Activated CD4-positive, alpha-beta T cell treated with anti-CD3 and anti-CD28 coated beads, Interleukin-2, amount 10 ng/mL, durations not matched to agents 7 days and 5 days (primary cell): Measurements from ENCODE around the gene IRF1. TPM values are rescaled to one million over a fixed set of nuclear protein-coding genes. Genes with fewer than 3 reads are reported as not detected.
A peak's percentile ranks its signal among the peaks of the same experiment; 100 is the strongest.
"Not testable (repeated sequence)": the region's sequence is repeated elsewhere in the genome, so short reads cannot be mapped to it uniquely, and the experiment has no call there.

Experiments
- CTCF ChIA-PET: fragments of 350-600 bp; sonication (Branson Sonifier 250); formaldehyde crosslinking; loops from one replicate; lab custom pipeline; 2021; ENCODE audit warnings: antibody characterized with exemption; lab: Charles Lee
- POLR2A ChIA-PET: fragments of 350-600 bp; sonication (Branson Sonifier 250); formaldehyde crosslinking; loops from one replicate; lab custom pipeline; 2021; ENCODE audit warnings: antibody characterized with exemption; lab: Charles Lee
- DNase-seq: peaks from one replicate; pipeline ENCODE4 v3.0.0-alpha.2; 2020
- H3K27ac Mint-ChIP-seq: one replicate; pipeline ENCODE4 v1.8.0; 2021; ENCODE audit warnings: mild to moderate bottlenecking, moderate library complexity, mixed read lengths
- H3K27me3 Mint-ChIP-seq: one replicate; pipeline ENCODE4 v1.8.0; 2021; ENCODE audit warnings: mixed read lengths
- H3K36me3 Mint-ChIP-seq: one replicate; pipeline ENCODE4 v1.8.0; 2021; ENCODE audit warnings: low read depth, mixed read lengths
- H3K4me1 Mint-ChIP-seq: one replicate; pipeline ENCODE4 v1.8.0; 2021; ENCODE audit warnings: mixed read lengths
- H3K4me3 Mint-ChIP-seq: one replicate; pipeline ENCODE4 v1.8.0; 2021; ENCODE audit warnings: mild to moderate bottlenecking, moderate library complexity, mixed read lengths
- H3K9me3 Mint-ChIP-seq: one replicate; pipeline ENCODE4 v1.8.0; 2021; ENCODE audit warnings: mixed read lengths
- total RNA-seq, 2 experiments: library from RNA; stranded (reverse); gene quantifications; one replicate each; pipeline ENCODE4 v1.2.3, GENCODE V29; 2021

Gene IRF1
- total RNA-seq, 2 experiments from 2014 or later = 289 to 302 TPM

DNA sequence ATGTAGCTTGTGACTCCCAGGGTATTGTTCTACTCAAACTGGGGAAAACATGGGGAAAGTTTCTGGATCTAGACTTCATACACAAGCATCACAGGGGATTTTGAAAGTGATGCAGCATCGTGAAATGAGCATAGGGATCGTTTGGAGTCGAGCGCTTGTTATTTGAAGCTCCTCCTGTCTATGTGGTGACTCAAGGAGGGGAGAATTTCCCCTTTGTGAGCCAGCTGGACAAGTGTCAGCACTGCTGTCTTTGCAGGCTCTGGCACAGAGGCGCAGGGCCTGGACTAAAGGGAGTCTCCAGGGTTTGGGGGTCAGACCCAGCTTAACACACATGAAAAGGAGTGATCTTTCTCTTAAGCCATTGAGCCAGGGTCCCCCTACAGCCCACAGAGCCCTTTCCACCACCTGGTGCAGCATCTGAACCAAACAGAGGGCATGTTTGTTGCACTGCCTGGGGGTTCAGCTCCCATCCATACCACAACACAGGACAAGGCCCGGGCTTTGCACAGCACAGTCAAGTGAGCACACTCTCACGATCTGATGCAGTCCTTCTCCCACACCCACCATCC lies 51.0 kb downstream of the IRF1 start:
- no peaks in the 10 kb centered on the region for H3K9me3 Mint-ChIP-seq
- H3K27ac Mint-ChIP-seq = peak overlapping the region; percentile 17
- H3K27me3 Mint-ChIP-seq = no peaks in the 10 kb centered on the region
- DNase-seq = no peak
- ChIA-PET CTCF (interaction anchor here (0.6 to 9.3 kb wide), 10 partner anchors 8 to 208 kb away, joined by 3 to 64 read pairs (median 3); partner anchors contain the start of gene IRF1), POLR2A (no interaction called here)
- H3K36me3 Mint-ChIP-seq = peaks cover 76% of the 10 kb centered on the region
- H3K4me3 Mint-ChIP-seq = no peak overlapping the region
- H3K4me1 Mint-ChIP-seq = peaks cover 91% of the 10 kb centered on the region

DNA sequence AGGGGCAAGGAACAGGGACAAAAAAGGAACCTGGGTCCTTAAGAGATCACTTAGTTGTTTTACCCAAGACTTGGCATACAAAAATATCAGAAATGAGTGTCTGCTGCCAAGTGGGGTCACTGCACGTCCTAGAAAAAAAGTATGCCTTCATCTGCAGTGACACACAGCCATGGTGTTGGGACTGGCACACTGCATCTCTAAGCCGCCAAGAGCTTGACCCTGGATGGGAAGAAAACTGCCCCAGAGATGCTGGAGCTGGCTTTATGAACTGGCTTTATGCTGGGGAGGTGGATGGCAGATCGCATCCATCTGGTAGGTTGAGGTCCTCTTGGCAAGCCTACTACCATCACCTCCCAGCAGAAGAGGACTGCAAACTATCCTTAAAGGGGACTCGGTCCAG lies 51.7 kb downstream of the IRF1 start:
- DNase-seq = no peak
- CTCF ChIA-PET = interaction anchor here (0.9 to 9.3 kb wide), 14 partner anchors 8 to 201 kb away, joined by 3 to 64 read pairs (median 4); partner anchors contain the start of gene IRF1
- POLR2A ChIA-PET = no interaction called here
- H3K36me3 Mint-ChIP-seq = peaks cover 77% of the 10 kb centered on the region
- H3K4me1 Mint-ChIP-seq = peaks cover 91% of the 10 kb centered on the region
- peak overlapping the region; percentile 66 for H3K27ac Mint-ChIP-seq
- H3K9me3 Mint-ChIP-seq = no peaks in the 10 kb centered on the region
- no peaks in the 10 kb centered on the region for H3K27me3 Mint-ChIP-seq
- H3K4me3 Mint-ChIP-seq = no peak overlapping the region

DNA sequence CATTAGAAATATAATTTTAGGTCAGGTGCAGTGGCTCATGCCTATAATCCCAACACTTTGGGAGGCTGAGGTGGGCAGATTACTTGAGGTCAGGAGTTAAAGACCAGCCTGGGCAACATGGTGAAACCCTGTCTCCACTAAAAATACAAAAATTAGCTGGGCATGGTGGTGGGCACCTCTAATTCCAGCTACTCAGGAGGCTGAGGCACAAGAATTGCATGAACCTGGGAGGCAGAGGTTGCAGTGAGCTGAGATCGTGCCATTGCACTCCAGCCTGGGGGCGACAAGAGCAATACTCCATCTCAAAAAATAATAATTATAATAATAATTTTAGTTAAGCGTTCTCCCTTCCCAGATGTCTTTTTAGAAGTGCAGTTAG lies 52.3 kb downstream of the IRF1 start:
- peaks cover 71% of the 10 kb centered on the region for H3K36me3 Mint-ChIP-seq
- not testable (repeated sequence) for H3K9me3 Mint-ChIP-seq, H3K27me3 Mint-ChIP-seq, DNase-seq
- ChIA-PET POLR2A (interaction anchor here (1.4 kb wide), 1 partner anchor 19 kb away, joined by 4 read pairs; no protein-coding TSS in a partner anchor), CTCF (interaction anchor here (0.9 to 5.2 kb wide), 13 partner anchors 9 to 48 kb away, joined by 3 to 26 read pairs (median 4); no protein-coding TSS in a partner anchor)
- peaks cover 87% of the 10 kb centered on the region for H3K4me1 Mint-ChIP-seq
- peak overlapping the region; percentile 89 for H3K27ac Mint-ChIP-seq
- peak overlapping the region; percentile 53 for H3K4me3 Mint-ChIP-seq

DNA sequence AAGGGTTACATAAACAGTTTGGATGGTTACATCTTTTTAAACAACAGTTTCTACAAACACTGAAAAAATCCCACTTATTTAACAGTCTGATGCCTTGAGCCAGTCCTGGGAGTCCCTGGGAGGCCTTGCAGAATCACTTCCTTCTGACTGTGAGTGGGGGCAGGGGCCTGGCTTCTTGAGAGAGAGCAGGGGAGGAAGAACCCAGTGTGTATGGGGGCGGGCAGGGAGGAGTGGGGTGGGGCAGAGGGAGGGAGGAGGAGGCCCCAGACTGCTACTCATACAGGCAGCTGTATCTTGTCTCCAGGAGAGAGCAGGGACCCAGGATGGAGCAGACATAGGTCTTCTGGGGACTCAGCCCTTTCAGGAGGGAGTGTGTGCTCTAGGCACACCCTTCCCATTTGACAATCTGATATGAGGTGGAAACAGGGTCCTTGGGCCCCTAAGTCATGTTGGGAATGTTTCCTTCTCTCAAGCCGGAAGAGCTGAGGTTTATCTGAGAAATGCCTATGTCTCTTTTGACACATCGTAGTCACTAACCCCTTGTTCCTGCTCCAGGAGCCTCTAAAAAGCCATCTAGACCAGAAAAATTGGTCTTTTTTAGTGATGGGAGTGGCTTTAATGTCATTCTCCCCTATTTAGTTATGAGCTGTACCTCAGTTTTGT lies 52.8 kb downstream of the IRF1 start:
- peaks cover 87% of the 10 kb centered on the region for H3K4me1 Mint-ChIP-seq
- H3K27ac Mint-ChIP-seq = peak overlapping the region; percentile 89
- no peaks in the 10 kb centered on the region for H3K9me3 Mint-ChIP-seq

DNA sequence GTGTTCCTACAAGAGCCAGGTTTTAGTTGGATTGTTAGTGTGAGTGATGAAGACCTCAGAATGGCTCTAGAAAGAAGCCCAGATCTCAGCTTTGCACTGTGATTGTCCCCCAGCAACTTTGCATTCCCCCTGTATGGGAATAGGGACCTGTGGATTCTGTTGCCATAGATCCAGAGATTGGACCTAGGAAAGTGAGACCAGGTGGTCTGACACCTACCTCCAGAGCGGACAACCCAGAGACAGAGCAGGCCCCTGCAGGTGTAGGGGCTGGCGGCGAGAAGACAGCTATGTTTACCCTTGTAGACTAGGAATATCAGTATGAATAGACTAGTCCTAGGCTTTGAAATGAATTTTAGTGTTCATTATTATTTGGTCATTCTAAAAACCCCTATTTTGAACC lies 53.6 kb downstream of the IRF1 start:
- Mint-ChIP-seq H3K27ac (peak overlapping the region; percentile 89), H3K4me1 (peaks cover 88% of the 10 kb centered on the region), H3K4me3 (no peak overlapping the region), H3K9me3 (no peaks in the 10 kb centered on the region), H3K27me3 (no peaks in the 10 kb centered on the region), H3K36me3 (peaks cover 70% of the 10 kb centered on the region)
- DNase-seq = no peak
- ChIA-PET POLR2A (no interaction called here), CTCF (interaction anchor here (0.8 to 5.2 kb wide), 7 partner anchors 10 to 41 kb away, joined by 3 to 26 read pairs (median 5); no protein-coding TSS in a partner anchor)

More for the DNA sequence above, 52.8 kb downstream of the IRF1 start:
- no peaks in the 10 kb centered on the region for H3K27me3 Mint-ChIP-seq
- DNase-seq = peak; percentile 72
- CTCF ChIA-PET = interaction anchor here (1.1 to 5.2 kb wide), 11 partner anchors 9 to 47 kb away, joined by 3 to 26 read pairs (median 5); no protein-coding TSS in a partner anchor
- peak overlapping the region; percentile 53 for H3K4me3 Mint-ChIP-seq
- peaks cover 71% of the 10 kb centered on the region for H3K36me3 Mint-ChIP-seq
- POLR2A ChIA-PET = interaction anchor here (1.4 kb wide), 1 partner anchor 19 kb away, joined by 4 read pairs; no protein-coding TSS in a partner anchor

DNA sequence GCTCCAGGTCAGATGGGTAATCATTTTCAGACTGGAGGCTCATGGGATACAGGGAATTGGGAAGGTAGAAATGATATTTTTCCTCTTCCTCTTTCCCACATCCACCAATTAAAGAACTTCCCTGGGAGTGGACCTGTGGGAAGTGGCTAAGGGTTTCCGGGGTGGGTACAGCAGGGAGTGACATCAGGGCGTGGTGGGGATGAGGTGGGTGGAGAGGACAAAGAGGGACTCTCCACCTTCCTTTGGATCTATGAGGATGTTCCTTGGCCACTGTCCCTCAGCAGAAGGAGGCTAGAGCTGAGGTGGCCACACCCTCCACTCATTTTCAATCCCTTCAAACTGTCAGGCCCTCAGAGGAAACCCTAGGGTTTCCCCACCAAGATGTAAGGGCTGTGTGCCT lies 54.7 kb downstream of the IRF1 start:
- H3K27ac Mint-ChIP-seq = no peak overlapping the region
- ChIA-PET POLR2A (no interaction called here), CTCF (interaction anchor here (1.2 to 5.2 kb wide), 4 partner anchors 9 to 25 kb away, joined by 4 to 26 read pairs (median 9); no protein-coding TSS in a partner anchor)
- peaks cover 69% of the 10 kb centered on the region for H3K36me3 Mint-ChIP-seq
- H3K4me3 Mint-ChIP-seq = no peak overlapping the region
- peaks cover 91% of the 10 kb centered on the region for H3K4me1 Mint-ChIP-seq
- DNase-seq = no peak
- H3K9me3 Mint-ChIP-seq = no peaks in the 10 kb centered on the region
- no peaks in the 10 kb centered on the region for H3K27me3 Mint-ChIP-seq

DNA sequence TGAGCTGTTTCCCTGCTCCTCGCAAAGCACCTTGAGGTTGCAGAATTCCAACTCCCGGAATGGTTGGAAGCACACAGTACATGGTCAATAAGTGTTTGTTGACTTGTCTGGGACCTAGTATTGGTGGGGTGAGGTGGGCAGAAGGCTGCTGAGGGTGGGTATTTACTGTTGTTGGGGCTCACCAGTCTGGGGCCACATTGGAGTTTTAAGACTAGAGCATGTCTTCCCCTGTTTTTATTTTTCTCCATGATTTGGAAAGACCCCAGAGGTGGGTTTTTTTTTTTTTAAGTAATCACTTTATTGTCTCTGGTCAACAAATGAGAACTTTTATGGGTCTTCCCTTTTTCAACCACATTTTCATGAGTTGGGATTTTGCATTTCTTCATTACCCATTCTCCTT lies 55.1 kb downstream of the IRF1 start:
- H3K4me3 Mint-ChIP-seq = no peak overlapping the region
- DNase-seq = no peak

DNA sequence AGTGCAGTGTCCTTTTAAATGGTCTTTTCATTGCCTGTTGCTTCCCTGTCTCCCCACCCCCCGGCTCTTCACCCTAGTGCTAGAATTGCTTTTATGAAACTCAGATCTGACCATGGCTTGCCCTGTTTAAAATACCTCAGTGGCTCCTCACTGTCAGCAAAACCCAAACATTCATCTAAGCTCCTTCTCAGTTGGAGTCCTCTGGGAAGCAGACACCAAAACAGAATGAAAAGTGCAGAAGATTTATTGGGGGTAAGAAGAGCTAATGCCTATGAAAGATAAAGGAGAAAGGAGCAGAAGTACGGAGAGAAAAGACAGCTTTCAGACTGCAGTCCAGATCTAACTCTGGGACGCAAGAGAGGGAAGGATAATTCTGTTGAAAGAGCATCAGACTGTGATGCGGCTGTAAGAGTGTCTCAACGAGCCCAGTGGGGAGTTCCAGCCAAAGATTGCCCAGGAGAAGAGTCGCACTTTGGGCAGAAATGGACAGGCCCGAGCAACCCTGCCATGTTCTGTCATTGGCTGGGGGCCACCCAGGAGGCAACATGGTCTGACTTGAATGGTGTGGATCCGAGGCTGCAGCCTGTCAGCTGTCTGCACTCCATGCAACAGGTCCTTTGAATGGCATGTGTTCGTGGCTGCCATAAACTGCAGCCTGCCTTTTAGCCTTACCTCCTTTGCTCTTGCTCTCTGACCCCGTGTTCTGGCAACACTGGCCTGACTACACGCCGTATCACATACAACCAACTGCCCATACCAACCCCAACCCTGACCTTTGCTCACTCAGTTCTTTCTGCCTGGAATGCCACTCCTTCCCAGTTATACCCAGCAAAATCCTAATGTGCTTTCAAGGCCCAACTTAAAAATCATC lies 55.9 kb downstream of the IRF1 start:
- Mint-ChIP-seq H3K27me3 (no peaks in the 10 kb centered on the region), H3K27ac (peak overlapping the region; percentile 15), H3K9me3 (no peaks in the 10 kb centered on the region), H3K4me3 (no peak overlapping the region), H3K4me1 (peaks cover 92% of the 10 kb centered on the region), H3K36me3 (peaks cover 72% of the 10 kb centered on the region)
- DNase-seq = no peak
- POLR2A ChIA-PET = no interaction called here
- CTCF ChIA-PET = interaction anchor here (0.7 to 5.2 kb wide), 6 partner anchors 8 to 38 kb away, joined by 3 to 26 read pairs (median 4); no protein-coding TSS in a partner anchor

More for the DNA sequence above, 55.1 kb downstream of the IRF1 start:
- H3K9me3 Mint-ChIP-seq = no peaks in the 10 kb centered on the region
- no peak overlapping the region for H3K27ac Mint-ChIP-seq
- POLR2A ChIA-PET = no interaction called here
- peaks cover 91% of the 10 kb centered on the region for H3K4me1 Mint-ChIP-seq
- H3K27me3 Mint-ChIP-seq = no peaks in the 10 kb centered on the region
- CTCF ChIA-PET = interaction anchor here (0.9 to 5.2 kb wide), 4 partner anchors 9 to 36 kb away, joined by 3 to 26 read pairs (median 8); no protein-coding TSS in a partner anchor
- peaks cover 69% of the 10 kb centered on the region for H3K36me3 Mint-ChIP-seq

DNA sequence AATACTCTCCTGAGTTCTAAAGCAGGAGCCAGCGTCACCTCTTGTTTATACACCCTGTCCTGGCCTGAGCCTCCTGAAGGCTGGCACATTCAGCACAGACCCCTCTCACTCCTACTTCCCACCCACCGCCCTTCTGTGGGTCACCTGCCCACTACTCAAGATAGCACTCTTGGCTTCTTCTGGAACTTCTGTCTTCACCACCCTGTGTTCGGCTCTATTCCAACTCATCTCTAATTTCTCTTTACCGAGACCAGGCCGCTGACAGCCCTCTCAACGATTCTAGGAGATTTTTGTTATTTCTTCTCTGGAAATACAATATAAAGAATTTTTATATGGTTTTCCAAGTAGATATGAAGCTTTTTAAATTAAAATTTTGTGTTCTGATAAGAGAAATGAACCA lies 57.4 kb downstream of the IRF1 start:
- Mint-ChIP-seq H3K27ac (no peak overlapping the region), H3K9me3 (no peaks in the 10 kb centered on the region), H3K4me1 (peaks cover 92% of the 10 kb centered on the region), H3K27me3 (no peaks in the 10 kb centered on the region), H3K36me3 (peaks cover 79% of the 10 kb centered on the region), H3K4me3 (no peak overlapping the region)
- CTCF ChIA-PET = interaction anchor here (1.6 kb wide), 1 partner anchor 10 kb away, joined by 3 read pairs; no protein-coding TSS in a partner anchor
- POLR2A ChIA-PET = no interaction called here
- no peak for DNase-seq

DNA sequence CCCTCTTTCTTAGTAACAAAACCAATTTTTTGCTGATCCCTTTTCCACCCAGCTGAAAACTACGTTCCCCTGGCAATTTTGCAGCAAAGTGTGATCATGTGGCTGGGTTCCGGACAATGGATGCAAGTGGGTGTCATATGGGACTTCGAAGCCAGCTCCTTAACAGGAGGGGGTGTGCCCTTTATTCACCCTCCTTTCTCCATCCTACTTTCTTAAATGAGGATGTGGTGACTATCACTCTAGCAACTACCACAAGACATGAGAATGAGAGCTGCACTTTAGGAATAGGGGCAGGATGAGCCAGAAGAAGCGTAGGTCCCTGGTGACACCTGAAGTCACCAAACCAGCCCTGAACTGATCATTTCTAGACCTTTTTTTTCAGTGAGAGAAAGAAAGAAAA lies 58.9 kb downstream of the IRF1 start:
- CTCF ChIA-PET = interaction anchor here (0.9 to 2.3 kb wide), 5 partner anchors 10 to 34 kb away, joined by 3 to 13 read pairs (median 7); no protein-coding TSS in a partner anchor
- no peak for DNase-seq
- POLR2A ChIA-PET = no interaction called here
- Mint-ChIP-seq H3K4me1 (peaks cover 92% of the 10 kb centered on the region), H3K4me3 (no peak overlapping the region), H3K27ac (peak overlapping the region; percentile 34), H3K9me3 (no peaks in the 10 kb centered on the region), H3K36me3 (peaks cover 76% of the 10 kb centered on the region), H3K27me3 (no peaks in the 10 kb centered on the region)
